Breast epithelium (tissue), 3 donors: ENCODE measurements around the gene CEP19.

Experiments
- POLR2A ChIP-seq: fragments of 450-650 bp; IDR thresholded peaks from one replicate; pipeline ENCODE4 v1.6.1; 2016; ENCODE audit warnings: antibody characterized with exemption, mild to moderate bottlenecking, moderate library complexity
- POLR2AphosphoS5 ChIP-seq, 3 donors: sonication (generic); formaldehyde crosslinking; IDR thresholded peaks; one replicate each; pipeline ENCODE4 v1.6.1; 2017; ENCODE audit warnings: antibody characterized with exemption in 3 of 3
- TF ChIP-seq, protein P1 (sequence below), 3 donors: fragments of 450-650 bp; IDR thresholded peaks; one replicate each; pipeline ENCODE4 v1.5.1; 2016 to 2017; ENCODE audit warnings: antibody characterized with exemption in 3 of 3, mild to moderate bottlenecking in 3 of 3, moderate library complexity in 3 of 3

DNA sequence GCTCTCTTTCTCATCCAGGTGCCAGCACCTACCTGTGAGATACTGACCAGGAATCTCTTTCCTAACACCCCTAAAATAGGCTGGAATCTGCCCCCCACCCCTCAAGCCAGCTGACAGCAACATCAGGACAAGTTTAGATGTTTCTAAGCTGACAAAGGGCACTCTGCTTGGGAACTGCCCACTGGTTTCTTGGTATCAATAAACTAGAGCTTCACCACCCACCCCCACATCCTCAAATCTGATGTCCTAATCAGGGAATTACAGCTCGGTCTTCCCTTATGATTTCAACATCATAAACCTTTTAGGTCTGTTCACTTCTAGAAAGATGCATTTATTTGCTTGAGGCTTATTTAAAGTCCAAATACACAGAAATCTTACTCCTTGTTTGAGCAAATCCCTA lies 34.7 kb downstream of the CEP19 start:
- no peak for TF ChIP-seq POLR2A
- TF ChIP-seq, protein P1, sequence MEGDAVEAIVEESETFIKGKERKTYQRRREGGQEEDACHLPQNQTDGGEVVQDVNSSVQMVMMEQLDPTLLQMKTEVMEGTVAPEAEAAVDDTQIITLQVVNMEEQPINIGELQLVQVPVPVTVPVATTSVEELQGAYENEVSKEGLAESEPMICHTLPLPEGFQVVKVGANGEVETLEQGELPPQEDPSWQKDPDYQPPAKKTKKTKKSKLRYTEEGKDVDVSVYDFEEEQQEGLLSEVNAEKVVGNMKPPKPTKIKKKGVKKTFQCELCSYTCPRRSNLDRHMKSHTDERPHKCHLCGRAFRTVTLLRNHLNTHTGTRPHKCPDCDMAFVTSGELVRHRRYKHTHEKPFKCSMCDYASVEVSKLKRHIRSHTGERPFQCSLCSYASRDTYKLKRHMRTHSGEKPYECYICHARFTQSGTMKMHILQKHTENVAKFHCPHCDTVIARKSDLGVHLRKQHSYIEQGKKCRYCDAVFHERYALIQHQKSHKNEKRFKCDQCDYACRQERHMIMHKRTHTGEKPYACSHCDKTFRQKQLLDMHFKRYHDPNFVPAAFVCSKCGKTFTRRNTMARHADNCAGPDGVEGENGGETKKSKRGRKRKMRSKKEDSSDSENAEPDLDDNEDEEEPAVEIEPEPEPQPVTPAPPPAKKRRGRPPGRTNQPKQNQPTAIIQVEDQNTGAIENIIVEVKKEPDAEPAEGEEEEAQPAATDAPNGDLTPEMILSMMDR (IDR thresholded peaks at IDR 0.05), result no peak
- TF ChIP-seq POLR2AphosphoS5 (IDR thresholded peaks at IDR 0.05), result no peak
